Measurements from ENCODE around the gene DEGS2.

Gene DEGS2

DNA sequence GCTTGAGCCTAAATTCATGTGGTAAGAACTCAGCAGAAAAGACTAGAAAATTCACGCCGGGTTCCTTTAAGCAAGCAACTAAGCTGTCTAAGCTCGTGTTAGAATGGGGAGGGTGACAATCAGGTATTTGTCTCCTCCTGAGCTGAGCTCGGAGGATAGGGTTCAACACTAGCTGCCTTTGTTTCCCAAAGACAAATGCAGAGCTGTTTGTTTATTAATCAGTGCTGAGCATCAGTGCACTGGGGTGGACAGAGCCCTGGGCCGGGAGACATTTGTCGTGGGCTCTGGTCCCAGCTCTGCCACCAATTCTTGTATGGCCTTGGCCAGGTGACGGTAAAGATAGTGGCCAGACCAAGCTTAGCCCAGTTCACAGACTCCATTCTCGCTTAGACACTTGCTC lies 43.7 kb downstream of the DEGS2 start:
- H3K27me3 ChIP-seq (ENCODE audit: insufficient read depth, low read length, poor library complexity, severe bottlenecking): no peaks in the 10 kb centered on the region
- H3F3A ChIP-seq (ENCODE audit: low read depth): no peaks in the 10 kb centered on the region
- no peak overlapping the region for H3K4me3 ChIP-seq (ENCODE audit: low read length, poor library complexity, severe bottlenecking)
- H3K36me3 ChIP-seq (ENCODE audit: insufficient read depth, low read length): peaks cover 94% of the 10 kb centered on the region; the same call in 1 of the 2 replicates
- H3K4me2 ChIP-seq (ENCODE audit: low read depth, low read length, poor library complexity, severe bottlenecking): no peak overlapping the region
- H4K20me1 ChIP-seq (ENCODE audit: insufficient read depth, low read length, poor library complexity, severe bottlenecking): no peaks in the 10 kb centered on the region
- H2AFZ ChIP-seq (ENCODE audit: low read length): no peak overlapping the region
- no peak overlapping the region for H3K9ac ChIP-seq (ENCODE audit: low read depth, low read length, poor library complexity, severe bottlenecking)
- TF ChIP-seq, protein P1, sequence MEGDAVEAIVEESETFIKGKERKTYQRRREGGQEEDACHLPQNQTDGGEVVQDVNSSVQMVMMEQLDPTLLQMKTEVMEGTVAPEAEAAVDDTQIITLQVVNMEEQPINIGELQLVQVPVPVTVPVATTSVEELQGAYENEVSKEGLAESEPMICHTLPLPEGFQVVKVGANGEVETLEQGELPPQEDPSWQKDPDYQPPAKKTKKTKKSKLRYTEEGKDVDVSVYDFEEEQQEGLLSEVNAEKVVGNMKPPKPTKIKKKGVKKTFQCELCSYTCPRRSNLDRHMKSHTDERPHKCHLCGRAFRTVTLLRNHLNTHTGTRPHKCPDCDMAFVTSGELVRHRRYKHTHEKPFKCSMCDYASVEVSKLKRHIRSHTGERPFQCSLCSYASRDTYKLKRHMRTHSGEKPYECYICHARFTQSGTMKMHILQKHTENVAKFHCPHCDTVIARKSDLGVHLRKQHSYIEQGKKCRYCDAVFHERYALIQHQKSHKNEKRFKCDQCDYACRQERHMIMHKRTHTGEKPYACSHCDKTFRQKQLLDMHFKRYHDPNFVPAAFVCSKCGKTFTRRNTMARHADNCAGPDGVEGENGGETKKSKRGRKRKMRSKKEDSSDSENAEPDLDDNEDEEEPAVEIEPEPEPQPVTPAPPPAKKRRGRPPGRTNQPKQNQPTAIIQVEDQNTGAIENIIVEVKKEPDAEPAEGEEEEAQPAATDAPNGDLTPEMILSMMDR (conservative IDR thresholded peaks at IDR 0.05; ENCODE audit: low read length): no peak
- TF ChIP-seq EZH2phosphoT487 (IDR thresholded peaks at IDR 0.05; ENCODE audit: borderline replicate concordance): no peak
- H3K4me1 ChIP-seq (ENCODE audit: insufficient read depth, low read length, poor library complexity, severe bottlenecking): no peaks in the 10 kb centered on the region
- H3K9me3 ChIP-seq (ENCODE audit: insufficient read depth, low read depth, low read length): no peaks in the 10 kb centered on the region
- H3K9me2 ChIP-seq (replicated peaks; ENCODE audit: low read depth, low read length): no peaks in the 10 kb centered on the region
- peaks cover 48% of the 10 kb centered on the region; the same call in 1 of the 2 replicates for H3K79me2 ChIP-seq (ENCODE audit: insufficient read depth, low read length)

DNA sequence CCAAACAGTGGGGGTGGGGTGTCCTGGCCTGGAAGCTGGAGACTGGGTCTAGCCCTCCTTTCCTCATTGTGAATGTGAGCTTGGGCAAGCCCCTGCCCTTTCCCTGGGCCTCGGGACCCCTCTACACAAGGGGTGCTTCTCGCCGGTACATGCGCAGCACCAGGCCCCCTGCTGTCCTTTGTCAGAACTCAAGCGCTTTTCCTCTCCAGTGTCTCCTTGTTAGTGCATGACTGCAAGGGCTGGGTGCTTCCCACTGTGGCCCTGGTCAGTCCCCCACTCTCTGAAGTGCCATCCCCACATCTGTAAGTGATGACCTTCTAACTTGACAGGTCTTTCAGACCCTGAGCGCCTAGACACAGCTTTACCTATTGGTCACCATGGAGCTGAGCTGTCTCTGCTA lies 44.2 kb downstream of the DEGS2 start:
- Histone ChIP-seq H4K20me1 (ENCODE audit: insufficient read depth, low read length, poor library complexity, severe bottlenecking) (peaks cover 1% of the 10 kb centered on the region), H3K4me3 (ENCODE audit: low read length, poor library complexity, severe bottlenecking) (no peak overlapping the region), H3K9me3 (ENCODE audit: insufficient read depth, low read depth, low read length) (no peaks in the 10 kb centered on the region), H3K79me2 (ENCODE audit: insufficient read depth, low read length) (peaks cover 53% of the 10 kb centered on the region; the same call in 1 of the 2 replicates), H2AFZ (ENCODE audit: low read length) (no peak overlapping the region), H3K36me3 (ENCODE audit: insufficient read depth, low read length) (peaks cover 95% of the 10 kb centered on the region; the same call in 1 of the 2 replicates), H3K4me2 (ENCODE audit: low read depth, low read length, poor library complexity, severe bottlenecking) (no peak overlapping the region), H3F3A (ENCODE audit: low read depth) (no peaks in the 10 kb centered on the region), H3K9me2 (replicated peaks; ENCODE audit: low read depth, low read length) (no peaks in the 10 kb centered on the region), H3K4me1 (ENCODE audit: insufficient read depth, low read length, poor library complexity, severe bottlenecking) (no peaks in the 10 kb centered on the region), H3K27me3 (ENCODE audit: insufficient read depth, low read length, poor library complexity, severe bottlenecking) (no peaks in the 10 kb centered on the region), H3K9ac (ENCODE audit: low read depth, low read length, poor library complexity, severe bottlenecking) (no peak overlapping the region)
- no peak for TF ChIP-seq EZH2phosphoT487 (IDR thresholded peaks at IDR 0.05; ENCODE audit: borderline replicate concordance)
- TF ChIP-seq, protein P1 (conservative IDR thresholded peaks at IDR 0.05; ENCODE audit: low read length): no peak

DNA sequence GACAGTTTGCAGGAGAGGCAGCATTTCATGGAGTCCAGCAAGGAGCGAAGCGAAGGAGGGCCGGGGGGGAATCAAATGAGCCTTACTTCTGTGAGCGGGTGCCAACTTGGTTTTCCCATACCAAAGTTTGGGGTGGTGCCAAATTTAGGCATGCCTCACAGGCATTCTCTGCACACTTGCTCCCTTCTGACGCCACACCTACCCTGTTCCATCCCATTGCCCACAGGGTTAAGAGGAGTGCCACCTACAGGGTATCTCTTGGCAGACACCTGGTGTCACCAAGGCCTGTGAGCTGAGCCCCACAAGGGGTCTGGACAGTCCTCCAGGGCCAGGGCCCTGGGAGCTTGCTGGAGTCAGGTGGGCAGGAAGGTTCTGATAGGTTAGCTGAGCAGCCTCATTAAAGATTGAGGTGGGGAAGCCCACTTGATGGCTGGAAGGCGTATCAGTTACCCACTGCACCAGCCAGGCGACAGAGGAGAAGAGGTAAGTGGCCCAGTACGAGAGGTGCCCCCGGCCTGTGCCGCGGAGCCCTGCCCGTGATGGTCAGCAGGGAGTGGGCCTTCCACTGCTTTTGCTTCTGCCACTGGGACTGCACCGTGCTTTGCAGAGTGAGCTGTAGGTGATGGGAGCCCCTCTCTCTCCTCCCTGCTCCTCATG lies 45.2 kb downstream of the DEGS2 start:
- H2AFZ ChIP-seq (ENCODE audit: low read length): no peak overlapping the region
- H3K9me2 ChIP-seq (replicated peaks; ENCODE audit: low read depth, low read length): no peaks in the 10 kb centered on the region
- no peaks in the 10 kb centered on the region for H3K27me3 ChIP-seq (ENCODE audit: insufficient read depth, low read length, poor library complexity, severe bottlenecking)
- no peaks in the 10 kb centered on the region for H3F3A ChIP-seq (ENCODE audit: low read depth)
- H3K4me1 ChIP-seq (ENCODE audit: insufficient read depth, low read length, poor library complexity, severe bottlenecking): no peaks in the 10 kb centered on the region
- H3K9me3 ChIP-seq (ENCODE audit: insufficient read depth, low read depth, low read length): no peaks in the 10 kb centered on the region
- H3K79me2 ChIP-seq (ENCODE audit: insufficient read depth, low read length): peaks cover 63% of the 10 kb centered on the region
- no peak for TF ChIP-seq EZH2phosphoT487 (IDR thresholded peaks at IDR 0.05; ENCODE audit: borderline replicate concordance)
- TF ChIP-seq, protein P1 (conservative IDR thresholded peaks at IDR 0.05; ENCODE audit: low read length): no peak
- H3K4me3 ChIP-seq (ENCODE audit: low read length, poor library complexity, severe bottlenecking): no peak overlapping the region
- H3K9ac ChIP-seq (ENCODE audit: low read depth, low read length, poor library complexity, severe bottlenecking): no peak overlapping the region
- H3K36me3 ChIP-seq (ENCODE audit: insufficient read depth, low read length): peaks cover 95% of the 10 kb centered on the region; the same call in 1 of the 2 replicates
- H4K20me1 ChIP-seq (ENCODE audit: insufficient read depth, low read length, poor library complexity, severe bottlenecking): peaks cover 6% of the 10 kb centered on the region
- no peak overlapping the region for H3K4me2 ChIP-seq (ENCODE audit: low read depth, low read length, poor library complexity, severe bottlenecking)
